BLaER1 (cell line): ENCODE data around the gene EDN1.

Experiments used
- H3K27ac ChIP-seq: shearing (Covaris generic); formaldehyde crosslinking; 2 replicates; pipeline ENCODE4 v1.8.1; 2022
- H3K27me3 ChIP-seq: shearing (Covaris generic); formaldehyde crosslinking; 2 replicates; pipeline ENCODE4 v1.8.1; 2022
- H3K36me3 ChIP-seq: shearing (Covaris generic); formaldehyde crosslinking; 2 replicates; pipeline ENCODE4 v1.8.1; 2022
- H3K4me1 ChIP-seq: shearing (Covaris generic); formaldehyde crosslinking; 2 replicates; pipeline ENCODE4 v1.8.1; 2022
- H3K4me2 ChIP-seq: shearing (Covaris generic); formaldehyde crosslinking; 2 replicates; pipeline ENCODE4 v1.8.1; 2022
- H3K4me3 ChIP-seq: shearing (Covaris generic); formaldehyde crosslinking; 2 replicates; pipeline ENCODE4 v1.8.1; 2022
- H3K9ac ChIP-seq: shearing (Covaris generic); formaldehyde crosslinking; 2 replicates; pipeline ENCODE4 v1.8.1; 2022
- H3K9me3 ChIP-seq: shearing (Covaris generic); formaldehyde crosslinking; 2 replicates; pipeline ENCODE4 v1.8.1; 2022
- H4K20me1 ChIP-seq: shearing (Covaris generic); formaldehyde crosslinking; 2 replicates; pipeline ENCODE4 v1.8.1; 2022
- Cebpa-rat ChIP-seq: shearing (Covaris generic); IDR thresholded peaks from 2 replicates; pipeline ENCODE4 v1.8.1; 2022

The EDN1 gene

GRCh38 chr6:12280902-12281301 lies 9.3 kb upstream of the EDN1 start:
- Histone ChIP-seq H4K20me1 (no peaks in the 10 kb centered on the region), H3K36me3 (no peaks in the 10 kb centered on the region), H3K4me3 (no peak overlapping the region), H3K9ac (no peak overlapping the region), H3K9me3 (no peaks in the 10 kb centered on the region), H3K4me2 (no peak overlapping the region), H3K27ac (no peak overlapping the region), H3K27me3 (no peaks in the 10 kb centered on the region), H3K4me1 (no peaks in the 10 kb centered on the region)
- TF ChIP-seq Cebpa-rat: no peak

GRCh38 chr6:12283904-12284303 lies 6.3 kb upstream of the EDN1 start:
- H3K36me3 ChIP-seq: no peaks in the 10 kb centered on the region

GRCh38 chr6:12286373-12287110 lies 3.6 kb upstream of the EDN1 start:
- TF ChIP-seq Cebpa-rat: no peak
- H3K4me1 ChIP-seq: peaks cover 11% of the 10 kb centered on the region; the same call in 1 of the 2 replicates
- H3K27ac ChIP-seq: no peak overlapping the region
- H3K27me3 ChIP-seq: peaks cover 34% of the 10 kb centered on the region
- no peaks in the 10 kb centered on the region for H3K36me3 ChIP-seq
- H3K4me2 ChIP-seq: no peak overlapping the region
- H3K4me3 ChIP-seq: no peak overlapping the region
- no peaks in the 10 kb centered on the region for H3K9me3 ChIP-seq
- H3K9ac ChIP-seq: no peak overlapping the region
- H4K20me1 ChIP-seq: no peaks in the 10 kb centered on the region

More at GRCh38 chr6:12283904-12284303, 6.3 kb upstream of the EDN1 start:
- no peak for TF ChIP-seq Cebpa-rat
- no peaks in the 10 kb centered on the region for H4K20me1 ChIP-seq
- peaks cover 7% of the 10 kb centered on the region for H3K27me3 ChIP-seq
- H3K4me3 ChIP-seq: no peak overlapping the region
- no peaks in the 10 kb centered on the region for H3K9me3 ChIP-seq
- no peaks in the 10 kb centered on the region for H3K4me1 ChIP-seq
- H3K27ac ChIP-seq: no peak overlapping the region
- H3K4me2 ChIP-seq: no peak overlapping the region
- no peak overlapping the region for H3K9ac ChIP-seq

- Histone ChIP-seq H3K36me3 (no peaks in the 10 kb centered on the region), H3K4me2 (no peak overlapping the region), H3K4me1 (peaks cover 11% of the 10 kb centered on the region; the same call in 1 of the 2 replicates), H4K20me1 (no peaks in the 10 kb centered on the region), H3K9ac (no peak overlapping the region), H3K4me3 (no peak overlapping the region), H3K27ac (no peak overlapping the region), H3K27me3 (peaks cover 41% of the 10 kb centered on the region), H3K9me3 (no peaks in the 10 kb centered on the region)
- no peak for TF ChIP-seq Cebpa-rat
Measured at GRCh38 chr6:12288211-12288618, 1.9 kb upstream of the EDN1 start.

- Histone ChIP-seq H3K36me3 (no peaks in the 10 kb centered on the region), H3K9me3 (no peaks in the 10 kb centered on the region), H3K4me2 (no peak overlapping the region), H3K27me3 (peaks cover 41% of the 10 kb centered on the region), H3K4me3 (no peak overlapping the region), H4K20me1 (no peaks in the 10 kb centered on the region), H3K9ac (no peak overlapping the region), H3K4me1 (peaks cover 11% of the 10 kb centered on the region; the same call in 1 of the 2 replicates), H3K27ac (no peak overlapping the region)
- no peak for TF ChIP-seq Cebpa-rat
Measured at GRCh38 chr6:12288914-12289313, 1.2 kb upstream of the EDN1 start.

GRCh38 chr6:12289365-12289919 lies 719 bp upstream of the EDN1 start:
- Histone ChIP-seq H3K9me3 (no peaks in the 10 kb centered on the region), H3K36me3 (no peaks in the 10 kb centered on the region), H3K27ac (no peak overlapping the region), H3K27me3 (peaks cover 41% of the 10 kb centered on the region), H3K4me1 (peaks cover 11% of the 10 kb centered on the region; the same call in 1 of the 2 replicates), H3K4me2 (peak overlapping the region; percentile 64), H3K4me3 (peak overlapping the region; percentile 22), H3K9ac (no peak overlapping the region), H4K20me1 (no peaks in the 10 kb centered on the region)
- TF ChIP-seq Cebpa-rat: no peak

GRCh38 chr6:12291071-12291838 lies 1.1 kb downstream of the EDN1 start:
- no peak overlapping the region for H3K4me2 ChIP-seq
- H3K9me3 ChIP-seq: no peaks in the 10 kb centered on the region
- H4K20me1 ChIP-seq: no peaks in the 10 kb centered on the region
- TF ChIP-seq Cebpa-rat: no peak
- no peaks in the 10 kb centered on the region for H3K36me3 ChIP-seq
- no peak overlapping the region for H3K4me3 ChIP-seq
- peaks cover 41% of the 10 kb centered on the region for H3K27me3 ChIP-seq
- no peak overlapping the region for H3K27ac ChIP-seq
- no peak overlapping the region for H3K9ac ChIP-seq
- peaks cover 11% of the 10 kb centered on the region; the same call in 1 of the 2 replicates for H3K4me1 ChIP-seq

- H3K27ac ChIP-seq: no peak overlapping the region
- H3K4me2 ChIP-seq: no peak overlapping the region
- TF ChIP-seq Cebpa-rat: no peak
- peaks cover 11% of the 10 kb centered on the region; the same call in 1 of the 2 replicates for H3K4me1 ChIP-seq
- H3K9me3 ChIP-seq: no peaks in the 10 kb centered on the region
- H3K27me3 ChIP-seq: peaks cover 41% of the 10 kb centered on the region
- H3K4me3 ChIP-seq: no peak overlapping the region
- no peaks in the 10 kb centered on the region for H3K36me3 ChIP-seq
- no peak overlapping the region for H3K9ac ChIP-seq
- H4K20me1 ChIP-seq: no peaks in the 10 kb centered on the region
Measured at GRCh38 chr6:12291839-12292604, 1.9 kb downstream of the EDN1 start.

- H3K36me3 ChIP-seq: no peaks in the 10 kb centered on the region
- no peak overlapping the region for H3K9ac ChIP-seq
- H3K9me3 ChIP-seq: no peaks in the 10 kb centered on the region
- TF ChIP-seq Cebpa-rat: no peak
- H3K4me2 ChIP-seq: no peak overlapping the region
- no peak overlapping the region for H3K27ac ChIP-seq
- no peak overlapping the region for H3K4me3 ChIP-seq
- peaks cover 11% of the 10 kb centered on the region; the same call in 1 of the 2 replicates for H3K4me1 ChIP-seq
- no peaks in the 10 kb centered on the region for H4K20me1 ChIP-seq
- H3K27me3 ChIP-seq: peaks cover 39% of the 10 kb centered on the region
Measured at GRCh38 chr6:12293235-12293930, 3.2 kb downstream of the EDN1 start.
